Measurements from ENCODE around the gene PTPRE.

Gene PTPRE

GRCh38 chr10:128014236-128014635, 107.3 kb downstream of the PTPRE start:
- TF ChIP-seq CTCF (IDR thresholded peaks at IDR 0.05; ENCODE audit: low read depth, low read length, missing control alignments) = no peak
- no peak overlapping the region for H3K4me3 ChIP-seq (ENCODE audit: low read depth, low read length)
- in situ Hi-C loops (cut with HindIII; ENCODE audit: low sequenced_read_pairs) = loop anchor here (5.0 kb wide), 1 partner anchor 102 kb away; no protein-coding TSS in a partner anchor
- DNase-seq (ENCODE audit: low read depth) = no peak

- in situ Hi-C loops (cut with HindIII; ENCODE audit: low sequenced_read_pairs) = no loop called here
- TF ChIP-seq CTCF (IDR thresholded peaks at IDR 0.05; ENCODE audit: low read depth, low read length, missing control alignments) = no peak
- H3K4me3 ChIP-seq (ENCODE audit: low read depth, low read length) = no peak overlapping the region
- no peak for DNase-seq (ENCODE audit: low read depth)
Measured at GRCh38 chr10:128016423-128017060, 109.6 kb downstream of the PTPRE start.

- no peak for DNase-seq (ENCODE audit: low read depth)
- in situ Hi-C loops (cut with HindIII; ENCODE audit: low sequenced_read_pairs) = no loop called here
- no peak for TF ChIP-seq CTCF (IDR thresholded peaks at IDR 0.05; ENCODE audit: low read depth, low read length, missing control alignments)
- no peak overlapping the region for H3K4me3 ChIP-seq (ENCODE audit: low read depth, low read length)
Measured at GRCh38 chr10:128017822-128018221, 110.9 kb downstream of the PTPRE start.

- no peak for DNase-seq (ENCODE audit: low read depth)
- in situ Hi-C loops (cut with HindIII; ENCODE audit: low sequenced_read_pairs) = no loop called here
- TF ChIP-seq CTCF (IDR thresholded peaks at IDR 0.05; ENCODE audit: low read depth, low read length, missing control alignments) = no peak
- H3K4me3 ChIP-seq (ENCODE audit: low read depth, low read length) = no peak overlapping the region
Measured at GRCh38 chr10:128018236-128018635, 111.3 kb downstream of the PTPRE start.

- no peak for TF ChIP-seq CTCF (IDR thresholded peaks at IDR 0.05; ENCODE audit: low read depth, low read length, missing control alignments)
- H3K4me3 ChIP-seq (ENCODE audit: low read depth, low read length) = no peak overlapping the region
- no peak for DNase-seq (ENCODE audit: low read depth)
- in situ Hi-C loops (cut with HindIII; ENCODE audit: low sequenced_read_pairs) = no loop called here
Measured at GRCh38 chr10:128018691-128019090, 111.8 kb downstream of the PTPRE start.

- in situ Hi-C loops (cut with HindIII; ENCODE audit: low sequenced_read_pairs) = no loop called here
- TF ChIP-seq CTCF (IDR thresholded peaks at IDR 0.05; ENCODE audit: low read depth, low read length, missing control alignments) = no peak
- no peak overlapping the region for H3K4me3 ChIP-seq (ENCODE audit: low read depth, low read length)
- no peak for DNase-seq (ENCODE audit: low read depth)
Measured at GRCh38 chr10:128022261-128023196, 115.6 kb downstream of the PTPRE start.
